K562 (cell line): ENCODE data around the gene SLC43A2.

Source experiments
- CTCF ChIP-seq, 3 experiments: IDR thresholded peaks in 2 of 3; conservative IDR thresholded peaks in 1 of 3; 2 replicates each; pipeline ENCODE4 v1.5.1; 2011 to 2012; ENCODE audit warnings: low read length in 3 of 3, mild to moderate bottlenecking in 3 of 3, control low read depth in 2 of 3, improper control_type of control experiment in 1 of 3, inconsistent platforms in 1 of 3, low read depth in 1 of 3, mixed read lengths in 1 of 3, moderate library complexity in 1 of 3; ENCODE audit not compliant: insufficient read depth in 2 of 3
- MED1 ChIP-seq: sonication (generic); formaldehyde crosslinking; IDR thresholded peaks from 2 replicates; pipeline ENCODE4 v1.8.1; 2023; ENCODE audit warnings: missing genetic modification reagents, borderline replicate concordance
- RAD51 ChIP-seq: fragments of 450-650 bp; IDR thresholded peaks from 2 replicates; pipeline ENCODE4 v1.7.1; 2016; ENCODE audit warnings: low read depth, mild to moderate bottlenecking, borderline replicate concordance

DNA sequence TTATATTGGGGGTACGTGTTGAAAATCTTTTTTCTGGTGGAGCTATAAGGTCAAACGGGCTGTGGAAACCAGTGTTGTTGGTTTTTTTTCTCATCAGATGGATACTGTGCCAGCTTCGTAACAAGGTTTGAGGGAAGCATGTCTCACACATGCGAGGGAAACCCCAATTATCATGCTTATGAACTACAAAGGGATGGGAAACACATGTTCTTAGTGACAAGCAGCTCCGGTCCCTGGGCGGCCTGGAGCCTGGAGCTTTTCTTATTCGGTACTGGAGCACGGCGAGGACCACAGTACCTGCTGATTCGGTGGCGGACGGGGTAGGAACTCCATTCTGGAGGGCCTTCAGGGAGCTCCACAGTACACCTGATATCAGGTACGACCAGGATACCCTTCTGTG lies 12.5 kb downstream of the SLC43A2 start:
- TF ChIP-seq MED1 (no peak), CTCF (IDR thresholded peaks at IDR 0.05 in 2 of 3, conservative IDR thresholded peaks at IDR 0.05 in 1 of 3; ENCODE audit: insufficient read depth in 2 of 3, low read depth in 1 of 3, low read length in 3 of 3) (no peak), RAD51 (no peak)
